CD4-positive, alpha-beta T cell treated with Interleukin-15 for 1 hour (primary cell): ENCODE measurements around the gene PTPN9.
A peak's percentile ranks its signal among the peaks of the same experiment; 100 is the strongest.
"Not testable (repeated sequence)": the region's sequence is repeated elsewhere in the genome, so short reads cannot be mapped to it uniquely, and the experiment has no call there.

ENCODE experiments used
- DNase-seq: peaks from one replicate; pipeline ENCODE4 v3.0.0-alpha.2; 2020

PTPN9 gene

DNA sequence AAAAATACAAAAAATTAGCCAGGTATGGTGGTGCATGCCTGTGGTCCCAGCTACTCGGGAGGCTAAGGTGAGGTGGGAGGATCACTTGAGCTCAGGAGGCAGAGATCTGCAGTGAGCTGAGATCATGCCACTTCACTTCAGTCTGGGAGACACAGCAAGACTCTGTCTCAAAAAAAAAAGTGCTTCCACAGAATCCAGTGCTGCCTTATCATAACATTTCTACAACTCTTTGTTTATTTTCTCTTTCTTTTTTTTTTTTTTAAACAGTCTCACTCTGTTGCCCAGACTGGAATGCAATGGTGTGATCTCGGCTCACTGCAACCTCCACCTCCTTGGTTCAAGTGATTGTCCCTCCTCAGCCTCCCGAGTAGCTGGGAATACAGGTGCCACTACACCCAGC, 53.4 kb downstream of the PTPN9 start:
- DNase-seq = not testable (repeated sequence)

DNA sequence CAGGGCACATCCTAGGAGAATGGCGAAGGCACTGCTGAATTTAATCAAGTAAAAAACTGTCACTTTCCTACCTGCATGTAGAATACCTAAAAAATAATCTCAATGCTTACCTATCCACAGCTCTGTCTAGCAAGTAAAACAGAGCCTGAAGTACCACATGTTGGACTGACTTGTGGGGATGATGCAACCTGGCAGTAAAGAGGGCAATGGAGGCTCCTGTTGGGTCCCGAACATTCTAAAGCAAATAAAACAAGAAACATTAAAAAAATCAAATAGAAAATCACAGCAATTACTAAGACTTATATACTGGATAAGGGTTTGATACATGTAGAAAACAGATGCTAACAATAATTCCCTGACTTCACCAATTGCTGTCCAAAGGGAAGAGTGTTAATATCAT, 56.1 kb downstream of the PTPN9 start:
- no peak for DNase-seq

DNA sequence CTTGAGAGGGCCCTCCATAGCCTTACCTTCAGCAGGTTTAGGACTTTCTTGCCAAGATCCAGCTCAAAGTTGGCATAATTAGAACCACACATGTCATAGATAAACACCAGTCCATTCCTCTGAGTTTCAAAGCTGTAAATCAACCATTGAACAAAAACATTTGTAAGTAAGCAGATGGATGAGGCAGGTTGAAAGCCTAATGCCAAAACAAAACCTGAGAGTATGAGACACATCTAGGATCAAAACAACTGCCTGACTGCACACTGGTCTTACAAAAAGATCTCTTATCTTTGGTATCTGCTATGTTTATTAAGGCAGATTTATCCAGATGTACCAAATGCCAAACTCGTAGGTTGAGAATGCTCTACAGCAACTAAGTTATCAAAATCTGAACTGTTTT, 61.9 kb downstream of the PTPN9 start:
- DNase-seq = no peak

DNA sequence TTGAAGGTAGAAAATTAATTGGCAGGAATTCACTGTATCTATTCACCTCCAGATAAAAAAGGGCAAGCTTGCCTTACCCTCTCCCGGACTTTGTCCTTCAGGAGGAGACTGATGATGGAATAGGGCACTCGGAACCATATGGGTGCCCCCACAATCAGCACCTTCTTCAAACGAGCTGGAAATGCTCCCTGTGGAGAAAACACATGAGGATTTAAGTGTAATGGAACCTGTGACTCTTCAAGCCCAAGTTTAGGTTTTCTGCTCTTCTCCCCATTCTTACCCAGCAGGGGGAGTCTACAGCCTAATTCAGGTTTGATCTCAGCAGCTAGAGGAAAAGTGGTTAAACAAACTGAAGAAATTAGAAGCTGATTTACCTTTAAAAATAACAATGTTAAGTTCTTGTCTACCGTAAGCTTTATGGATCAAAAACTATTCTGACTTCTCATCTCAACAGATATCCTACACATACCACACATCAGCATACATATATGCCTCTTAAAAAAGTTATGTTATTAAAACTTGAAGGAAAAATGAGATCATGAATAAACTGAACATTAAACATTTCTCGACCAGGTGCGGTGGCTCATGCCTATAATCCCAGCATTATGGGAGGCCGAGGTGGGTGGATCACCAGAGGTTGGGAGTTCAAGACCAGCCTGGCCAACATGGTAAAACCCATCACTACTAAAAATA, 70.1 kb downstream of the PTPN9 start:
- no peak for DNase-seq

DNA sequence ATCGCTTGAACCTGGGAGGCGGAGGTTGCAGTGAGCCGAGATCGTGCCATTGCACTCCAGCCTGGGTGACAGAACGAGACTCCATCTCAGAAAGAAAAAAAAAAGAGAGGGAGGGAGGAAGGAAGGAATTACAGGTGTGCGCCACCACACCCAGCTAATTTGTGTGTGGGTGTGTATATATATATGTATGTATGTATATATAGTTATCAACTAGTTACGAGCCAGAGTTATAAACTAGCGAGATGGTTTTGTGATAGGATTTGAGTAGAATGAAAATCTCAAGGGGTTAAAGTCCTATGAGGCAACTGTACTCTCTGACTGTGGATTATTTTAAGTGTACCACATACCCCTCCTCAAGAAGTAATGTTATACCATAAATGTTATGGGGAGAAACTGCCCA, 76.8 kb downstream of the PTPN9 start:
- DNase-seq = no peak

DNA sequence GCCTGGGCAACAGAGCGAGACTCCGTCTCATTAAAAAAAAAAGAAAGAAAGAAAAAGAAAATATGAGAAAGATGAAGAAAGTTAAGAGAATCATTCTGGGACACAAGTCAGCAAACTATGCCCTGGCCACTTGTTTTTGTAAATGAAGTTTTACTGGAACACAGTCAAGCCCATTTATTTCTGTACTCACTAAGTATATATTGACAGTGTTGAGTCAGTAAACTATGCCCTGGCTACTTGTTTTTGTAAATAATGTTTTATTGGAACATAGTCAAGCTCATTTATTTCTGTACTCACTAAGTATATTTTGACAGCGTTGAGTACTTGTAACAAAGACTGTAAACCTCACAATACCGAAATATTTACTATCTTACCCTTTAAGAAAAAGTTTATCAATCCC, 85.4 kb downstream of the PTPN9 start:
- DNase-seq = no peak

DNA sequence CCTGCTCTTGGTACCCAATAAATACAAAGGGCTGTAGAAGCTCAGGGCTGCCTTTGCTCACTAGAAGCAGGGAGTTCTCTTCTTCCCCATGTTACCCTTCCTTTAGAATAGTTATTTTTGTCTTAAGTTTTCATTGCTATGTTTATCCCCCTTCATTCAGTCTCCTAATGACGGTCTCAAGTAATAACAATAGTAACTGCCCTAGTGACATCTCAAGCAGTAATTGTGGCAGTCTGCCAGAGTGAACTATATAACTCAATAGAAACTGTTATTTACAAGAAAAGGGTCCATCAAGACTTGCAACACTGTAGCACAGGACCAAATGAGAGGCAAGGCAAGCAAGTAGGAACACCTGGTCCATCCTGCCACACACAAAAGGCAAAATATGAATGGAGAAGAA, 95.2 kb downstream of the PTPN9 start:
- DNase-seq = no peak

DNA sequence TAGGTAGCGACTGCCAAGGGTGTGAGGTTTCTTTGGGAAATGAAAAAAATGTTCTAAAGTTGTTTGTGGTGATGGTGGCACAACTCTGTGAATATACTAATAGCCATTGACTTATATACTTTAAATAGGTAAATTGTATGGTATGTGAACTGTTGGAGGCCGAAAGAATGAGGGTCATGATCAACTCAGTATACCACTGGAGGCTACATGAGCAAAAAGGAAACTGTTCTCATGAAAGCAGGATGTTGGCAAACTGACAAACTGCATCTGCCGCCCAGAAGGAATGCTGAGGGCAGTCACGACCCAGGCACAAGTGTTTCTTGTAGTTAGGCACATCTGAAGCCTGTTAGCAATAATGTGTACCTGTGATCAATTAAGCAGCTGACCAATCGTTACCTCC, 95.6 kb downstream of the PTPN9 start:
- DNase-seq = not testable (repeated sequence)

DNA sequence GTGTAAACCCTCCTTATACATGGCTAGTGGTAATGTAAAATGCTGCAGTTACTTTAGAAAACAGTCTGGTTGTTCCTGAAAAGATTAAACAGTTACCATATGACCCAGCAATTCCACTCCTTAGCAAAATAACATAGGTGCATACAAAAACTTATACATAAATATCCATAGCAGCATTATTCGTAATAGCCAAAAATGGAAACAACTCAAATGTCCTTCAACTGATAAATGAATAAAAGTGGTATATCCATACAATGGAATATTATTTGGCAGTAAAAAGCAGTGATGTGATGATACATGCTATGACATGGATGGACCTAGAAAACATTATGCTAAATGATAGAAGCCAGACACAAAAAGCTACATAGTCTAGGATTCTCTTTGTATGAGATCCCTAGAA, 96.0 kb downstream of the PTPN9 start:
- no peak for DNase-seq

DNA sequence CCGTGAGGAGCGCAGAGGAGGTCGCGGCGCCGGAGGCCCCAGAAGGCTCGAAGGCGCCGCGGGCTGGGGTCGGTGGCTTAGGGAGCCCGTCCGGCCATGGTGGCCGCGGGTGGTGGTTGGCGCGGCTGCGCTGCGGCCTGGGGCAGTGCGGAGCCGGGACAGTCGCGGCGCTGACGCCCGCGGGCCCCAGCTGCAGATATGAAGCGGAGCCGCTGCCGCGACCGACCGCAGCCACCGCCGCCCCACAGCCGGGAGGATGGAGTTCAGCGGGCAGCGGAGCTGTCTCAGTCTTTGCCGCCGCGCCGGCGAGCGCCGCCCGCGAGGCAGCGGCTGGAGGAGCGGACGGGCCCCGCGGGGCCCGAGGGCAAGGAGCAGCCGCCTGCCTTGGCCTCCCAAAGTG, 98.7 kb downstream of the PTPN9 start:
- not testable (repeated sequence) for DNase-seq

DNA sequence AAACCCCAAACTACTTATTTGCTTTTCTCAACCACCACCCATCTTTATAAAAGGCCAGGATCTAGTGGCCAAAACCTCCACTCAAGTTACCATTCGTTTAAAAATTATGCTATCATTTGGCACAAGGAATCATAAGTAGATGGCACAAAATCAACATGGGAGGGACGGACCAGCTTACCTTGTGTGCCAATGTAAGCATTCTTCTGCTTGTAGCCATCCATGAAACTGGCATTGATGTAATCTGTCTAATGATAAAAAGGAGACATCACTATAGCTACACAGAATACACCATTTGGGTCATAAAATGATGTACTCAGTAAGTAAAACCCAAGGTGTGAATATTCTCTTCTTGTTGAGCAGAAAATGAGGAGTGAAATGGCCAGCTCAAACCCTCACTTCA, 99.4 kb downstream of the PTPN9 start:
- no peak for DNase-seq

DNA sequence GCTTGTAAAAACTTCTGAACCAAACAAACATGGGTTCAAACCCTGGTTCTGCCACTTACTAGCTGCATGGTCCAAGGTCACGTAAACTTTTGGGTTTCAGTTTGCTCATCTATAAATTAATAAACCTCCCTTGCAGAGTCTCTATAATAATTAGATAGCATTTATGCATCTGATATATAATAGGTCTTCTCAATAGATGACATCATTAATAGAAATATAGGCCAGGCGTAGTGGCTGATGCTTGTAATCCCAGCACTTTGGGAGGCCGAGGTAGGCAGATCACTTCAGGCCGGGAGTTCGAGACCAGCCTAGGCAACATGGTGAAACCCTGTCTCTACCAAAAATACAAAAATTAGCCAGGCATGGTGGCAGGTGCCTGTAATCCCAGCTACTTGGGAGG, 102.0 kb downstream of the PTPN9 start:
- not testable (repeated sequence) for DNase-seq

DNA sequence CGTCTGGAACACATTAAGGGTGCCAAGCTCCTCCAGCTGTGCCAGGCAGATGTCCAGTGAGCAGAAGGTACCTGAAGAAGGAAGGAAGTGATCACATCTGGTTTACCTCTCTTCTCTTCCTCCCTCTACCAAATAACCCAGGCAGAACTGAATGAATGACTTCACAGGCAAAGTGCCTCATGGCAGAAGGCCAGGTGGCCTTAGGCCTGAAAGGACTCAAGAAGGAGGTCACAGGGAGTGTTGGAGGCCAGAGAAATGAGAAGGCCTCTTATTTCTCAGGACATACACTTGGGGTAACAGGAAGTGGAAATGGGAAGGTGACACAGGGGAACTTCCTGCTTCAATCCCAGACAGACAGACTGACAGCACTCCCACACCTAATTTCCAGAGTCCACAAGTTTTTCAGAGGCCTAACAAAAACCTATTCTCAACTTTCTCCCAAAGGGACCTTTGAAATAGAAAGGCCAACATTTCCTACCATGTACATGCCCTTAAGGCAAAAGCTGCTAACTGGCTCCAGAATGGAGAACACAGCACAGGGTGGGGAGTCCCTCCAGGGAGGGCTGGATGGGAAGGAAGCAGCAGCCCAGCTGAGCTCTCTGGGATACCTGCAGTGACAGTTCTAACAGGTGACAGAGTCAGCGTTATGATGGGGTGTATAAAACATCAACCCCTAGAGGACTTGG, 110.1 kb downstream of the PTPN9 start:
- DNase-seq = no peak

DNA sequence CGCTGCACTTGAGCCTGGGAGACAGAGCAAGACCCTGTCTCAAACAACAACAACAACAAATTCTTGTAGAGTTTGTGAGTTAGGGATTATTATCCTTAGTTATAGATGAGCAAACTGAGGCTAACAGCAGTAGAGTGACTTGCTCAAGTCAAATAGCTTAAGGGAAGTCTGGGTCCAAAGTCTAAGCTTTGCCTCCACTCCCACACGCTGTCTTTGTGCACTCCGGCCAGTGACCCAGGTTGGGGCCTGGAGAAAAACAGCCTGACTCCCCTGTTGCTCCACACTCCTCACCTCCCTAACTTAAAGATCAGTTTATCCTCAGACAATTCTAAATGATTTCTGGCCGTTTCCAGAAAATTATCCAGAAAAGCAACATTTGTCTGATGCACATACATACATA, 118.5 kb downstream of the PTPN9 start:
- DNase-seq = no peak

DNA sequence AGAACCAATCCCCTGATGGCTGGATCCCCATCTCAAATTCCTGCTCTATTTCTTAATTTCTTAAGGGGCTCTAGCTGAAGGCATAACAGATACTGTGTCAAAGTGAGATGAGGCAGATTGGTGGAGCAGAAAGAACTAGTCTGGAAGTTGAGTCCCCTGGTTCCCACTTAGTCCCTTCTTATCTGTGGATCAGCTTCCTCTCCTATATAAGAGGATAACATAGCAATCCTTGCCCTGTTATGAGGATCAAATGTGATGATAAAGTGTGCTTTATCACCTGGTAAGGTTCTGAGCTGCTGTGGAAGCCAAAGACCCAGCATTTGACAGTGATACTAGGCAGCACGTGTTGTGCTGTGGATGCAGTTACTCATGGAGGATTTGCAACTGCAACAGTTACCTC, 119.5 kb downstream of the PTPN9 start:
- DNase-seq = no peak

DNA sequence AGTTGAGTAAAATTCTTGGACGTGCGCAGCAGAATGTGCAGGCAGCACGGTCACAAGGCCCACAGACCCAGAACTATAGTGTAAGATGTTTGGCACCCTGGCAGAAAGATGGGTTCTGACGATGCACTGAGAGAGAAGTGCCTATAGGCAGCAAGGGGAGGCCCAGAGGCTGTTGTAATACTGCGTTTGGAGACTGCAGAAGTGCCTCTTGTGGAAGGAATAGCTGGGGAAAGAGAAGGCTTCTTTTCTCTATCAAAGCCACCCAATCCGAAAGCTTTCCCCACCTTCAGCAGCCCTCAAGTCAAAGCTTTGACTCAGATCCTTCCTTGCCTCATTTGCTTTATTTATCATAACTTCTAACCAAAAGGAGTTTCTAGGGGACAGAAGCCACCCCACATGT, 122.4 kb downstream of the PTPN9 start:
- no peak for DNase-seq

DNA sequence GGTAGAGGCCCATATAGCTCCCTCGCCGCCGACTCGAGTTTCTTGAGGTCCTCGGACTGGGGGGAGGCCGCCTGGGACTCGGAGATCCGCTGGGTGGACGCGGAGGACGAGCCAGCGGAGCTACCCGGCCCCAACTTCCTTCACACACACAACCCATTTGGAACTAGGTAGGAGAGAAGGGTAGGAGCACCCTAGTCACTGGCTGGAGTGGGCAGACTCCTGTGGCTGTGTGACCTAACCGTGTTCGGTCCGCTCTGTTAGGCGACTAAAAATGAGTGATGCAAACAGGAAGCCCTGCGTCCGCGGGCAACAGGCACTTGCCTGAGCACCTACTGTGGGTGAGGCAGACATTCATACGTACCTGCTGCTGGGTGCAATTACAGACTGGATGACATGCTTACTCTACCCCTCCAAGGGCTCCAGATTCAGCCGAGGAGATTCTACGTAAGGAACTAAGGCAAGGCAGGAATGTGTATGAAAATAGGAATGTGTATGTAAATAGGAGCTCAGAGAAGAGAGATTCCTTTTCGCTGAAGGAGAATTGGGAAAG, 123.1 kb downstream of the PTPN9 start:
- peak; percentile 61 for DNase-seq

DNA sequence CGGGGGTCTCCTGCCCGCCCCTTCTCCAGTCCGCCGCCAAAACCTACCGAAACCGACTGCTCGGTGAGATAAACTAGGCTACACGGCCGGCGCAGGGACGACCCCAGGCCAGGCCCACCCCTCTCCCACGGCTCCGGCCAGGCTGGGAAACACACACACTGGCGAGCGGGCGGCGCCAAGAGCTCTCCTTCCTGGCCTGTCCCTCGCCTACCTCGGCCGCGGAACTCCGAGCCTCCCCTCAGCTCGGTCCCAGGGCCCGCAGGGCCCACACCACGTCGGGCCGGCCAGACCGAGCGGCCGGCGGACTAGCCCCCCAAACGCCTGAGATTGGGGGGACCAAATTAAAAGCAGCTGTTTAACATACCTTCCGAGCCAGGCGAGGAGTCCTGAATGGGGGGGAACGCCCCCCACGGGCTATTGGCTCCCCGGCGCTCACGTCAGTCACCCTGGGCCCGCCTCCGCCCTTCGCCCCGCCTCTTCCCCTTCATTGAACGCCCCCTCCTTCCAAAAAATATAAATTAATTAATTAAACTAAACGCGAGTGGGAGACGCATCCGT, 123.6 kb downstream of the PTPN9 start:
- DNase-seq = peak; percentile 84

DNA sequence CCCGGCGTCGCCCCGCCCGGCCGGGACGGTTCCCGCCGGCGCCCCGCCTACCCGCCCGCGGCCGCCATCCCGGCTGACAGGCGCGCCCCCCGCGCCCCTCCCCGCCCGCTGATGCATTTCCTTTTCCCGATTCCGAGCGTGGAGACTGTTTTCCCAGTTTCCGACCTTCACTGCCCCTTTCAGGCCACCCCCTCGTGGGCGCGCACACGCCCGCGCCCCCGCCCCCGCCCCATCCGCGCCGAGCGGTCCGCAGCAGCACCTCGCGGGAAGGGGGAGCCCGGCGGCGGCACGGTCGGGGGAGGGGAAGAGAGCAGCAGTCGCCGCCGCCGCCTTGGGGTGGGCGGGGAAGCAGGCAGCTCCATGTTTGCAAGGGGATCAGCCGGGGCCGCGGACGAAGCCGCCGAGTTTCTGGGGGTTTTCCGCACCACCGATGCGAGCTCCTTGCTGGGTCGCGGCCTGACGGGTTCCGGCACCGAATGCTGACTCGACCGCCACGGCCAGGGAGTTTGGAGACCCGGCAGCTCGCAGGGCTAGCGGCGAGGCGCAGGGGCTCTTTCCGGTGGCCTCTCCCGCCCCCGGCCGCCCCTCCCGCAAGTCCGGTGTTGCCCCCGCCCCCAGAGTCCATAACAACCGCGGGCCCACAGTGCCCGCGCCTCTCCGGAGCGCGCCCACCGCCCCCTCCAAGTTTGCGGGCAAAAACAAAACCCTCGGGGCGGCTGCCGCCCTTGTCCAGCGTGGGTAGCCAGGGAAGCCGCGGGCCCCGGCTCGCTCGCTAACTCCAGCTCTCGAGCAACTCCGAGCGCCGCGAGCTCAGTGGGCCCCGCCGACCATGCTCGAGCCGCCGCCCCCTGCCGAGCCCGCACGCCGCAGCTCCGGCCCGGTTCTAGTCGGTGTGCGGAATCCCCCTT, 124.4 kb downstream of the PTPN9 start:
- DNase-seq = peak; percentile 85

DNA sequence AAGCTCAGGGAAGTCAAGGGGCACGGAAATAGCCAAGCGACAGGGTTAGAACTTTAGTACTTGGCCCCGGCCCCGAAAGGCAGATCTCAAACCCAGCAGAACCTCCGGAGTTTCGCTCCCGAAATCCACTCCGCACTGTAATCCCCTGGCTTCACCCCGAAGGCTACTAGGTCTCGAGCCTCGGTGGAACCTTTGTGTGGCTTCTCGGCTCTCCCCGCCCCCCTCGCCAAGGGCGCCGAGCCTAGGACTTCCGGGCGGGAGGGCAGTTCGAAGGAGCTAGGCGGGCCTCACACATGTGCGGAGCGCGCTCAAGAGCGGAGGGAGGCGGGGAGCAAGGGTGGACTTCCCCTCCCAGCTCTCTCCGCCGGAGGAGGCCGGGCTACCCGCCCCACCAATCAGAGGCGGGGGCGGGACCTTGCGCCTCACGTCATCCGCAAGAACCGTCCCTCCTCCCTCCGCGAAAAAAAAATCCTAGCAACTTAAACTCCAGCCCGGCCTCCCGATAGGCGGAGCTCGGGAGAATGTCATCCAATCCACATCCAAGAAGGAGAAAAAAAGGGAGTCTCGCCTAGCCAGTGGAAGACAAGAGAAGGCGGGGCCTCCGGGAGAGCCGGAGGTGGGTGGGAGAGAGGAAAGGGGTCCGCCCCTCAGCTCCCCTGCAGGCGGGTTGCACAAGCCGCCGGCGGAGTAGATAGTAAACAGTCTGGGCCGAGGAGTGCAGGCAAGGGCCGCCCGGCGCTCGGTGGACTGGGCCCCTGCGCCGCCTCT, 125.2 kb downstream of the PTPN9 start:
- DNase-seq = peak; percentile 99

DNA sequence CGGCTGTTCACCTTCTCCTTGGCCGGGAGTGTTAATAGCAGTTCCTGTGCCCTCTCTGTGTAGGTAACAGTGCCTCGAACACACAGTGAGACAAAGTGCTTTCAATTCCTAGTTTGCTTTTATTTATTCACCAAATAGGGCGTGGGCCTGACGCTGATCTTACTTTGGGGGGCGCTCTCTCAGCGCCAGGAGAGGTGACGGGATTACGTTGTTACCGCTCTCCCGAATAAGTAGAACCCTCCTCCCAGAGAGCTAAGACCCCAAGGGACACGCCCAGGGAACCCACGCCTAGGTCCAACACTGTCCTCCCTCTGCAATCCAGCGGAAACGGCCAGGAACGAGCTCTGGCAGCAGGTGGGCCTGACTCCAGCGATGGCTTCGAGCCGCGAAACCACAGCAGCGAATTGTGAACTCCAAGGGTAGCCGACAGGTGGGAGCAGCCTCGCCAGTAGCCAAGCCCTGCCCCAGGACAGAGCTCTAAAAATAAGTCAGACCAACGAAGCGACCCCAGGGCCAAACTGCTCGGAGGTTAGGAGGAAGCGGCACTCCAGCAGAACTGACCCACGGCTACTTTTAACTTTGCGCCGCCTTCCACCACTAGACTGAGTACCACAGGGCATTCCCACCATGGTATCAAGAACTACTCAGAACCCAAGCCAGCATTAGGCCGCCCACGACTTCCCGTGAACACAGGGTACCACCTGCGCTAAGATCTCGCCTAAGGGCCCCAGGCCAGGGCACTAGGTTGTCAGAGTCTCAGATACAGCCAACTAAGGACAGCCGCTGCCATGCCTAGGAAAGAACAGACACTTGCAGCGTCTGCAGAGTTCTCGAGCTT, 126.0 kb downstream of the PTPN9 start:
- DNase-seq = peak; percentile 47
